ENCODE results near the gene TENT4A.

TENT4A gene

GRCh38 chr5:6686501-6686900, 26.7 kb upstream of the TENT4A start:
- TF ChIP-seq CTCF (IDR thresholded peaks at IDR 0.05) = no peak

- TF ChIP-seq CTCF (IDR thresholded peaks at IDR 0.05) = no peak
Measured at GRCh38 chr5:6686915-6687409, 26.3 kb upstream of the TENT4A start.

- no peak for TF ChIP-seq CTCF (IDR thresholded peaks at IDR 0.05)
Measured at GRCh38 chr5:6687505-6687904, 25.7 kb upstream of the TENT4A start.

- TF ChIP-seq CTCF (IDR thresholded peaks at IDR 0.05) = no peak
Measured at GRCh38 chr5:6692906-6693305, 20.3 kb upstream of the TENT4A start.

- no peak for TF ChIP-seq CTCF (IDR thresholded peaks at IDR 0.05)
Measured at GRCh38 chr5:6698696-6699095, 14.5 kb upstream of the TENT4A start.

GRCh38 chr5:6699357-6699756, 13.9 kb upstream of the TENT4A start:
- TF ChIP-seq CTCF (IDR thresholded peaks at IDR 0.05) = no peak

- TF ChIP-seq CTCF (IDR thresholded peaks at IDR 0.05) = no peak
Measured at GRCh38 chr5:6700074-6700684, 13.1 kb upstream of the TENT4A start.

Data from LNCAP (cell line).